ENCODE data around the gene ARHGAP26. TPM values are rescaled to one million over a fixed set of nuclear protein-coding genes. Genes with fewer than 3 reads are reported as not detected.

Gene ARHGAP26
- total RNA-seq, 1 experiment from 2014 or later, result 65.5 TPM

DNA sequence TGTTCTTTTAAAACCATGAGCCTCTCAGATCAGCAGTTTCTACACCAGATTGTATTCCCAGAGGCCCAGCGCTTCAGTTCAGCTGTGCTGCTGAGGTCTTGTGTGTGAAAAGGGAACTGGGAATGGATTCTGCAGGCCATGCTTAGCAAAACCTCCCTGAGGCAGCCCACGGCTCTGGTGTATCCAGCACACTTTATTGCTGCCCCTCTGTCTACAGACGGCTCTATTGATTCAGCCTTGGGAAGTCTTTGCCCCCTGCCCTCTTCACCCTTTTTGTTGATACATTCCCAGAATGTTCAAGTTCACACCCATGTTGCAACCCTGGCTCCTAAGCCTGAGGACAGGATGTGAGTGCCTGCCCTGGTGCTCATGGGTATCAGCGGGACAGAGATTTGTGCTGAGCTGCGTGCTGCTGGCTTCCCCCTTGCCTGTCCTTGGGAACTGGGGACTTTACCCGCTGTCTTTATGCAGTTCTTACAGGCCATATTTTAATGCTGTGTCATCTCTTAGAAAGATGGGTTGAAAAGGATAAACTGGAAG is 37.3 kb downstream of the ARHGAP26 start:
- DNase-seq (ENCODE audit: low read depth, low spot score), result no peak
- in situ Hi-C loops (cut with HindIII; ENCODE audit: low pct_unique_long_range_greater_than_20kb, low sequenced_read_pairs), result no loop called here
- CTCF ChIA-PET, result interaction anchor here (0.6 kb wide), 1 partner anchor 847 kb away, joined by 5 read pairs; no protein-coding TSS in a partner anchor
- Histone ChIP-seq H3K9me3 (ENCODE audit: control insufficient read depth, insufficient read depth, low read depth, low read length) (no peaks in the 10 kb centered on the region), H3K4me3 (ENCODE audit: low read depth in 2 of 2, low read length in 2 of 2) (no peak overlapping the region), H3K36me3 (ENCODE audit: control insufficient read depth, insufficient read depth, low read length) (no peaks in the 10 kb centered on the region), H3K4me1 (ENCODE audit: control insufficient read depth, insufficient read depth, low read length) (peaks cover 68% of the 10 kb centered on the region), H3K27ac (ENCODE audit: low read length) (peak overlapping the region; percentile 82), H3K27me3 (ENCODE audit: control insufficient read depth, insufficient read depth, low read length) (no peaks in the 10 kb centered on the region)
- TF ChIP-seq POLR2AphosphoS5 (IDR thresholded peaks at IDR 0.05; ENCODE audit: low read depth, low read length) (no peak), TCF7L2 (IDR thresholded peaks at IDR 0.05; ENCODE audit: low read depth, low read length) (no peak), SIN3A (IDR thresholded peaks at IDR 0.05; ENCODE audit: borderline replicate concordance, insufficient read depth, low read depth, low read length) (no peak)
- TF ChIP-seq, protein P1, sequence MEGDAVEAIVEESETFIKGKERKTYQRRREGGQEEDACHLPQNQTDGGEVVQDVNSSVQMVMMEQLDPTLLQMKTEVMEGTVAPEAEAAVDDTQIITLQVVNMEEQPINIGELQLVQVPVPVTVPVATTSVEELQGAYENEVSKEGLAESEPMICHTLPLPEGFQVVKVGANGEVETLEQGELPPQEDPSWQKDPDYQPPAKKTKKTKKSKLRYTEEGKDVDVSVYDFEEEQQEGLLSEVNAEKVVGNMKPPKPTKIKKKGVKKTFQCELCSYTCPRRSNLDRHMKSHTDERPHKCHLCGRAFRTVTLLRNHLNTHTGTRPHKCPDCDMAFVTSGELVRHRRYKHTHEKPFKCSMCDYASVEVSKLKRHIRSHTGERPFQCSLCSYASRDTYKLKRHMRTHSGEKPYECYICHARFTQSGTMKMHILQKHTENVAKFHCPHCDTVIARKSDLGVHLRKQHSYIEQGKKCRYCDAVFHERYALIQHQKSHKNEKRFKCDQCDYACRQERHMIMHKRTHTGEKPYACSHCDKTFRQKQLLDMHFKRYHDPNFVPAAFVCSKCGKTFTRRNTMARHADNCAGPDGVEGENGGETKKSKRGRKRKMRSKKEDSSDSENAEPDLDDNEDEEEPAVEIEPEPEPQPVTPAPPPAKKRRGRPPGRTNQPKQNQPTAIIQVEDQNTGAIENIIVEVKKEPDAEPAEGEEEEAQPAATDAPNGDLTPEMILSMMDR (IDR thresholded peaks at IDR 0.05), result no peak
- TF ChIP-seq, protein P2, sequence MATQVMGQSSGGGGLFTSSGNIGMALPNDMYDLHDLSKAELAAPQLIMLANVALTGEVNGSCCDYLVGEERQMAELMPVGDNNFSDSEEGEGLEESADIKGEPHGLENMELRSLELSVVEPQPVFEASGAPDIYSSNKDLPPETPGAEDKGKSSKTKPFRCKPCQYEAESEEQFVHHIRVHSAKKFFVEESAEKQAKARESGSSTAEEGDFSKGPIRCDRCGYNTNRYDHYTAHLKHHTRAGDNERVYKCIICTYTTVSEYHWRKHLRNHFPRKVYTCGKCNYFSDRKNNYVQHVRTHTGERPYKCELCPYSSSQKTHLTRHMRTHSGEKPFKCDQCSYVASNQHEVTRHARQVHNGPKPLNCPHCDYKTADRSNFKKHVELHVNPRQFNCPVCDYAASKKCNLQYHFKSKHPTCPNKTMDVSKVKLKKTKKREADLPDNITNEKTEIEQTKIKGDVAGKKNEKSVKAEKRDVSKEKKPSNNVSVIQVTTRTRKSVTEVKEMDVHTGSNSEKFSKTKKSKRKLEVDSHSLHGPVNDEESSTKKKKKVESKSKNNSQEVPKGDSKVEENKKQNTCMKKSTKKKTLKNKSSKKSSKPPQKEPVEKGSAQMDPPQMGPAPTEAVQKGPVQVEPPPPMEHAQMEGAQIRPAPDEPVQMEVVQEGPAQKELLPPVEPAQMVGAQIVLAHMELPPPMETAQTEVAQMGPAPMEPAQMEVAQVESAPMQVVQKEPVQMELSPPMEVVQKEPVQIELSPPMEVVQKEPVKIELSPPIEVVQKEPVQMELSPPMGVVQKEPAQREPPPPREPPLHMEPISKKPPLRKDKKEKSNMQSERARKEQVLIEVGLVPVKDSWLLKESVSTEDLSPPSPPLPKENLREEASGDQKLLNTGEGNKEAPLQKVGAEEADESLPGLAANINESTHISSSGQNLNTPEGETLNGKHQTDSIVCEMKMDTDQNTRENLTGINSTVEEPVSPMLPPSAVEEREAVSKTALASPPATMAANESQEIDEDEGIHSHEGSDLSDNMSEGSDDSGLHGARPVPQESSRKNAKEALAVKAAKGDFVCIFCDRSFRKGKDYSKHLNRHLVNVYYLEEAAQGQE (IDR thresholded peaks at IDR 0.05; ENCODE audit: insufficient read depth in 1 of 2, low read depth in 2 of 2, low read length in 1 of 2), result no peak
- intact Hi-C loops (cut with micrococcal nuclease; ENCODE audit: unreplicated experiment), result no loop called here
- POLR2A ChIA-PET, result no interaction called here
- peak; percentile 47 for ATAC-seq
- BruUV-seq (replicated peaks), result no TSS peak

DNA sequence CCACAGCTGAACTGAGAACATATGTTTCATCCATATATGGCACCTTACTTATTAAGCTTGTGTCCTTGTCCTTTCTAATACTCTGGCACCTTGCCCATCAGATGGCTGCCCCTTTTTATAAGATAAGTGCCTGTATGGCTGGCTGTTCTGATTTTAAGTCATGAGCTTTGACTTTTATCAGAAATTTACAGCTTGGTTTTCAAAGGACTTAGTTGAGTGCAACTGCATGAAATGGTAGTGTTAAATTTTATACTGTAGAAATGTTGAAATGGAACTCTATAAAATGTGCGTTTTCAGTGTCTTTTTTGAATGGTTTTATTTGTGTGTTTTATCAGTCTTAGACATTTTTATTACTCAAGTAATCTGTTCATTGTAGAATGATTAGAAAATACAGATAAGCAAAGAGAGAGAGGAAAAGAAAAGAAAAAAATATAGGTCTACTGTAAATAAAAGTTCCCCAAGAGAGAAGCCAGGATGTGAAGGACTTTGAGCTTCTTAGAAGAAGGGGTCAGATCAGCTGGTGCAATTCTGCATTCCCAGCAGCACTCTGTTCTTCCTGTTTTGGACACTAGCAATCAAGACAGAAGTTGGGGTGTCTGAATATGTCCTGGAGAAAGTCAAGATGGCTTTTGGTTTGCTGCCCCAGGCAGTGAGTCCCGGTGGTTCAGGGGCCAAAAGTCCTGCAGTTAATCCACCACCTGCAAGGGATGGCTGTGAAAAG is 38.9 kb downstream of the ARHGAP26 start:
- Histone ChIP-seq H3K36me3 (ENCODE audit: control insufficient read depth, insufficient read depth, low read length) (no peaks in the 10 kb centered on the region), H3K4me3 (ENCODE audit: low read depth in 2 of 2, low read length in 2 of 2) (no peak overlapping the region), H3K9me3 (ENCODE audit: control insufficient read depth, insufficient read depth, low read depth, low read length) (no peaks in the 10 kb centered on the region), H3K4me1 (ENCODE audit: control insufficient read depth, insufficient read depth, low read length) (peaks cover 59% of the 10 kb centered on the region), H3K27me3 (ENCODE audit: control insufficient read depth, insufficient read depth, low read length) (no peaks in the 10 kb centered on the region), H3K27ac (ENCODE audit: low read length) (peak overlapping the region; percentile 46)
- in situ Hi-C loops (cut with HindIII; ENCODE audit: low pct_unique_long_range_greater_than_20kb, low sequenced_read_pairs) (no loop called here), intact Hi-C loops (cut with micrococcal nuclease; ENCODE audit: unreplicated experiment) (no loop called here)
- ATAC-seq (no peak), DNase-seq (ENCODE audit: low read depth, low spot score) (no peak)
- POLR2A ChIA-PET, result no interaction called here
- CTCF ChIA-PET, result no interaction called here
- no TSS peak for BruUV-seq (replicated peaks)
- TF ChIP-seq, protein P1 (IDR thresholded peaks at IDR 0.05), result no peak
- TF ChIP-seq SIN3A (IDR thresholded peaks at IDR 0.05; ENCODE audit: borderline replicate concordance, insufficient read depth, low read depth, low read length) (no peak), TCF7L2 (IDR thresholded peaks at IDR 0.05; ENCODE audit: low read depth, low read length) (no peak), POLR2AphosphoS5 (IDR thresholded peaks at IDR 0.05; ENCODE audit: low read depth, low read length) (no peak)
- TF ChIP-seq, protein P2 (IDR thresholded peaks at IDR 0.05; ENCODE audit: insufficient read depth in 1 of 2, low read depth in 2 of 2, low read length in 1 of 2), result no peak
